Right renal cortex interstitium (tissue), 3 donors: ENCODE data around the gene STIM2. TPM values are rescaled to one million over a fixed set of nuclear protein-coding genes. Genes with fewer than 3 reads are reported as not detected.

Experiments used
- DNase-seq, 3 donors: peaks; one replicate each; pipeline ENCODE4 v3.0.0-alpha.2; 2013; ENCODE audit warnings: low read depth in 3 of 3, low spot score in 2 of 3
- polyA plus RNA-seq, 3 donors: library from polyadenylated mRNA; unstranded; fragments of 120-200 nt; gene quantifications; one replicate each; pipeline ENCODE4 v1.2.1, GENCODE V29; 2013; ENCODE audit not compliant: insufficient read length in 3 of 3

STIM2 gene
- polyA plus RNA-seq, 3 donors: 37.5 to 40.3 (median 38.7) TPM

DNA sequence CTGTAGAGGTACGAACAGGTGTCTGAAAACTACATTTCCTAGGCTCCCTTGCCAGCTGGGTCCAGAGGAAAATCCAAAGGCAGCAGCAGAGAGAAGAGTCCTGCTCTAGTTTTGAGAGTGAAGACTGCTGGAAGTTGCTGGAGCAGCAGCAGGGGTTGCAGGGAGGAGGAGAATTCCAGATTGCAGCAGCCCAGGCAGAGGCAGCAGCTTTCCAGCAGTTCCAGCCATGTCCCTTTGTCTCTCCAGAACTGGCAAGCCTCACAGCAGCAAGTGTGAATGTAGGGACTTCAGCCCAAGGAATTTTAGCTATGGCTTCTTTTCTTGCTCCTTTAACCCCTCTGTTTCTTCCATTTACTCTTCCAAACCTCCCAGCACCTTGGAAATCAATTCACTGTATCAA, 24.1 kb upstream of the STIM2 start:
- DNase-seq: no peak

DNA sequence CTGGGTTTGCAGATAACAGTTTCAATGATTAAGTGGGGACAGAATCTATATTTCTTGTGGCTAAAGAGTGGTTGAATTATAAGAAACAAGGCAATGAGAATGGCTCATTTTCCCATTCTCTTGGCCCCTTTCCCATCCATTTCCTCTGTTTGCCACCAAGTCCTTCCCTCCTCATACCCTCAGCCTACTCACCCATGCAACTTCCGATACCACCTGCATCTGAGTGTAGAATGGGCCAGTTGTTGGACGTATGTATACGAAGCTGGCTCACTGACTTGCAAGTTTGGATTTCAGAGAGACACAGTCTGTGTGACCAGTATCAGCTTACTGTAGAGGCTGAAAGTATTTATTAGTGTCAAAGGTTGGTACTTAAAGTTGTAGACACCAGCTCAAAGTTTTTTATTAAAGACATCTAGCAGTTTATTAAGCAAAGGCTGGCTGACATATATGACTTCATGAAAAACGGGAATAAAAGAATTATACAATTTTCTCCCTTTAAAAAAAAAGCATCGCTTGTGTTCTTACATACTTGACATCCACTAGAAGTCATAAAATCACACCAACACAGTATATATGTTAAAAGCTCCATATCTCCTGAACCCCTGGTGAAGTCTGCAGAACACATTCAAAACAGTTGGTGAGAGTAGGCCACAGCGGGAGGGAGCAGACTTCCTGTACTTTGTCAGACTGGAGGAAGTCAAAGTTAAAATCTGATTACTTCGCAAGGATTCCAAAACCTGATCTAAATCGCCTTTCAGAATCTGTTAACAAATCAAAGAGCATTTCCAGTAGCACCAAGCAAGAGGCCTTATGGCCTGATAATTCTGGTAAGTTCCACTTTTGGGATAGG, 22.4 kb upstream of the STIM2 start:
- DNase-seq: no peak

GRCh38 chr4:26839016-26839415, 21.6 kb upstream of the STIM2 start:
- no peak for DNase-seq

DNA sequence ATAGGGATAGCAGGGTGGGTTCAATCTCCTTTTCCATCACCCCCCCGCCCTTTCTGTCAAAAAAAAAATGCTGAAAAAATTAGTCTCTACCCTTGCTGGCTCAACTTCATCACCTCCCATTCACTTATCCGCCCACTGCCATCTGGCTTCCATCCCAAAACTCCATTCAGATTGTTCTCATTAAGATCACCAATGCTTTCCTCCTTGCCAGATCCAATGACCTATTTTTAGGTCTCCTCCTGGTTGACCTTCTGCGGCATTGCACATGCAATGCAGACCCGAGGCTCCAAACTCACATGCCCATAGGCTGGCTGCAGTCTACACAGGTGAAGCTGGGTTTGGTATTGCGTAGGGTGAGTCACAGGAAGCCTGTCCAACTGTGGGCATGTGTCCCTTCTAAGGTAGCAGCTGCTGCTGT, 21.1 kb upstream of the STIM2 start:
- no peak for DNase-seq

DNA sequence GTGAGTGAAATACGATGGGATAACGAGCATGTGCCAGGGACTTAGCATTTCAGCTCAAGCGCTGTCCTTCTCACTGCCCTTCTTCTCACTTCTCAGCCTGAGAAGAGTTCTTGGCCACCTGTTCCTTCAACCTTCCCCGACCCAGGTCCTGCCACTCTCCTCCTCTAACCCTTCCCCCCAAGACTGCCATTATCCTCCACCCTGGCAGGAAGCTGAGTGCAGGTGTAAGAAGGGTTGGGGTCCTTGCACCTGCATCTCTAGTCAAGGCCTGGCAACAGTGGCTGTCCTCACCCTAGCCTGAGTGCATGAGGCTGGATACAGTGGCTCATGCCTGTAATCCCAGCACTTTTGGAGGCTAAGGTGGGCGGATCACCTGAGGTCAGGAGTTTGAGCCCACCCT, 19.9 kb upstream of the STIM2 start:
- no peak for DNase-seq

GRCh38 chr4:26842911-26843310, 17.7 kb upstream of the STIM2 start:
- no peak for DNase-seq

GRCh38 chr4:26850528-26850927, 10.1 kb upstream of the STIM2 start:
- no peak for DNase-seq

GRCh38 chr4:26851129-26851528, 9.5 kb upstream of the STIM2 start:
- no peak for DNase-seq

DNA sequence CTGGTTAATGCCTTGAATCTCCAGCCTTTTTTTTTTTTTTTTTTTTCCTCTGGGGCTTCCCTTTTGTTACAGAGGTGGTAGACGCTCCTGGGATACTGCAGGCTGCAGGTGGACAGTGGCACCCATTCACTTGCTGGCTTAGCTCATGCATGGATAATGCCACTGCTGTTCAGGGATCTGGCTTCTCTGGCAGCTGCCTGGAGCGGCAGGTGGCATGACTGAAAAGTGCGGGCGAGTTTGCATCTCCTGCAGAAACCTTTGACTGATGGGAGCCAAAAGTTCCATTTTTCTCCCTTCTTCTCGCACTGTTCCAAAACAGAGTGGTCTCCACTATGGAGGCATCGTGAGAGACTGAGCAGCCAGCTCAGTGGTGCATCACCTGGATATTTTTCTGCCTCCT, 5.9 kb upstream of the STIM2 start:
- DNase-seq: no peak

DNA sequence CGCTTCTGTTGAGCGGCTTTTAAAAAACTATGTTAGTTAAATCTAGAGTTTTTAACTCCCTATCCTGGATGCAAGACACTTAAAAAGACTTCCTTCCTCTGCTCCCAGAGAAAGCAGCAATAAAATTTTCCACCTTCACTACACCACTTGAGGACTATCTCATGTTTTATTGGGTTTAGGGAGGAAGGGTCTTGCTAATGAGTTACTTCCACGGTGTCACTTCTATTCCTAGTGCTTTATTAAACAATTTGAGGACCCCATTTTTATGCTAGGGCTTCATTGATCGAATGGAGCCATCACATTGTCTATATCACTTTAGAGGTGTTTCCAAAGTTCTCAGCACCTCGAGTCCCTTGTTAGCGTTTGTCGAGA, 3.7 kb upstream of the STIM2 start:
- no peak for DNase-seq

- peak in 1 of 3 donors; percentile 74 for DNase-seq
Observed at GRCh38 chr4:26857278-26858034, 3.2 kb upstream of the STIM2 start.

- DNase-seq: no peak
Observed at GRCh38 chr4:26858035-26858918, 2.4 kb upstream of the STIM2 start.

DNA sequence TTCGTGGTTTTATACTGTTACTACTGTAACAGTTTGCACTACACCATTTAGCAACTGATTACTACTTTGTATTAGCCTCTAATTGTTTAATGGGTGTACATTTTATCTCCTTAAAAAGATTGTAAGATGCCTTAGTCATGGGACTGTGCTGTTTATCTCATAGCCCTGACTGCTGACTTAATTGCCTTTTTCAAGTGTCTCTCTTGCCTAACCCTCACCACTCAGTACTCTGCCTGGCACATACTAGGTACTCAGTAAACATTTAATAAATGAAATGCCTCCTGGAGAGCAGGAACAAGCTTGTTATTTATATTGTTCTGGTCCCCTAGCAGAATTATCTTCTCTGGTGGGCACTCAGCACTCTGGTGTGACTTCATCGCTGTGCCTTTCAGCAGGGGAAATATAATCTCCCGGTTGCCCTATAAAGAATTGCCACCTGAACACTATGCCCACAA, 1.7 kb upstream of the STIM2 start:
- no peak for DNase-seq

GRCh38 chr4:26859762-26860156, 882 bp upstream of the STIM2 start:
- no peak for DNase-seq

DNA sequence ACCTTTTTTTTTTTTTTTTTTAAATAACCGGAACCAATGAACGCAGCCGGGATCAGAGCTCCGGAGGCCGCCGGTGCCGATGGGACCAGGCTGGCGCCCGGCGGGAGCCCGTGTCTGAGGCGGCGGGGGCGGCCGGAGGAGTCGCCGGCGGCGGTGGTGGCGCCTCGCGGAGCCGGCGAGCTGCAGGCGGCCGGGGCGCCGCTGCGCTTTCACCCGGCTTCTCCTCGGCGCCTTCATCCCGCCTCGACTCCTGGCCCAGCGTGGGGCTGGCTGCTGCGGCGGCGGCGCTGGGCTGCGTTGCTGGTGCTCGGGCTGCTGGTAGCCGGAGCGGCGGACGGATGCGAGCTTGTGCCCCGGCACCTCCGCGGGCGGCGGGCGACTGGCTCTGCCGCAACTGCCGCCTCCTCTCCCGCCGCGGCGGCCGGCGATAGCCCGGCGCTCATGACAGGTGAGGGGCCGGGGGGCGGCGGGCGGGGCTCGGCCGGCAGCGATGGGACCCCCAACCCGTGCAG, 337 bp downstream of the STIM2 start:
- no peak for DNase-seq

DNA sequence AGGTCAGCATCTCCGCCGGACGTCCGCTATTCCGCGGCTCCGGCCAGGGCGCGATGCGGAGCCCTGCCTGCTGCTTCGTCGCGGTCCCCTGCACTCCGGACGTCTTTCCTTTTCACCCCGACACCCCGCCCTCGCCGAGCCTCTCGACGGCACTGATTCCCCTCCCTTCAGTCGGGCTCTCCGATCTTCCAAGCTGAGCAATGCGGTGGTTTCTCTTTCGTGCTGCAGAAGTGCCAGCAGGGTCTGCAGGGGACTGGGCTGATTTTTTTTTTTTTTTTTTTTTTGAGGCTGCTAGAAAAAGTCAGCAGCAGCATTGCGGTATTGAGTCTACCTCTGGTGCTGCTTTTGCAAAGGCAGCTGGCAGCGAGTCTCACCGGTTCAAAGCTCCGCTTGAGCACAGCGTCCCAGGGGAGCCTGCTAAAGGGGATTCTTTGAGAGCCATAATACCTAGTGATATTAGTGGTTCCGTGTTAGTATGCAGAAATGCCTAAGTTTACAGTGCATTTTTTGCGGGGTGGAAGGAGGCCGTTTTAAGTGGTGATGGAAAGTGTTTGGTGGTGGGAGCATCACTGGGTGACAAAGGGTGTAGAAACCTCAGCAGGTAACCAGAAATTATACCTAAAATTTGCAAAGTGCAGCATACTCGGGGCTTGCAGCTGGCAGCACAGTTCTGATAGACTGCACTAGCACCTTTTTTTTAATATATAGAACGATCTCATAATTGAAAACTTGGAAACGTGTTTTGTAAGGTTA, 969 bp downstream of the STIM2 start:
- no peak for DNase-seq

GRCh38 chr4:26862381-26862915, 1.8 kb downstream of the STIM2 start:
- no peak for DNase-seq

- DNase-seq: no peak
Observed at GRCh38 chr4:26863512-26863911, 2.9 kb downstream of the STIM2 start.

- DNase-seq: no peak
Observed at GRCh38 chr4:26864899-26865298, 4.3 kb downstream of the STIM2 start.

DNA sequence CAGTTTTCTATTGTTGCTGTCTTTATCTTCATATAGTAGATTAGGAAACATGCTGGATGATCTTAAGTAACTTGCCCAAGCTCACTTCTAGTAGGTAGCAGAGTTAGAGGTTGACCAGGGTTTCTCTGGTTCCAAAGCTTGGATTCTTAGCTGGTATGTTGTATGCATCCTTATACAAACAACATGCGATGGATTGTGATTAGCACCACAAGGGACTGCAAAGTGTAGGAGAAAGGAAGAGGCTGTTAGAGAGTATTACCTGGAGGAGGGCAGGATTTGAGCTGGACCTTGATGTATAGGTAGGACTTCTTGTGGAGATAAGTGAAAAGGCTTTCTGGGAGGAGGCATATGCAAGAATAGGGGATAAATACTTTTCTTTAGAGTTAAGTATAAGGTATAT, 5.6 kb downstream of the STIM2 start:
- no peak for DNase-seq
